Measurements from ENCODE around the gene LRRC17. TPM values are rescaled to one million over a fixed set of nuclear protein-coding genes. Genes with fewer than 3 reads are reported as not detected.

The LRRC17 gene
- total RNA-seq: 12.7 and 24.5 TPM in 2 replicates

GRCh38 chr7:102912742-102913141 is at the start of gene LRRC17:
Gene LRRC17, plus strand, starts transcription at chr7:102913000. Its CDS starts 20,914 bp downstream, at chr7:102933914.
- no peak for DNase-seq (ENCODE audit: low read depth, low spot score)

- no peak for DNase-seq (ENCODE audit: low read depth, low spot score)
These were observed 47.8 kb upstream of the LRRC17 start for GRCh38 chr7:102864958-102865357.

GRCh38 chr7:102866535-102867215 is 46.1 kb upstream of the LRRC17 start:
- DNase-seq (ENCODE audit: low read depth, low spot score): no peak

- no peak for DNase-seq (ENCODE audit: low read depth, low spot score)
These were observed 43.6 kb upstream of the LRRC17 start for GRCh38 chr7:102869195-102869594.

- DNase-seq (ENCODE audit: low read depth, low spot score): peak; percentile 96
These were observed 40.3 kb upstream of the LRRC17 start for GRCh38 chr7:102872460-102872859.

- DNase-seq (ENCODE audit: low read depth, low spot score): no peak
These were observed 39.2 kb upstream of the LRRC17 start for GRCh38 chr7:102873470-102874165.

GRCh38 chr7:102874166-102874829 is 38.5 kb upstream of the LRRC17 start:
- DNase-seq (ENCODE audit: low read depth, low spot score): peak; percentile 84

- no peak for DNase-seq (ENCODE audit: low read depth, low spot score)
These were observed 37.8 kb upstream of the LRRC17 start for GRCh38 chr7:102874966-102875365.

GRCh38 chr7:102875700-102876295 is 37.0 kb upstream of the LRRC17 start:
- DNase-seq (ENCODE audit: low read depth, low spot score): peak; percentile 91

GRCh38 chr7:102883098-102883860 is 29.5 kb upstream of the LRRC17 start:
- no peak for DNase-seq (ENCODE audit: low read depth, low spot score)

- DNase-seq (ENCODE audit: low read depth, low spot score): no peak
These were observed 24.1 kb upstream of the LRRC17 start for GRCh38 chr7:102888561-102889233.

- DNase-seq (ENCODE audit: low read depth, low spot score): no peak
These were observed 22.9 kb upstream of the LRRC17 start for GRCh38 chr7:102889851-102890250.

GRCh38 chr7:102890292-102890970 is 22.4 kb upstream of the LRRC17 start:
- no peak for DNase-seq (ENCODE audit: low read depth, low spot score)

GRCh38 chr7:102890971-102891692 is 21.7 kb upstream of the LRRC17 start:
- no peak for DNase-seq (ENCODE audit: low read depth, low spot score)

- no peak for DNase-seq (ENCODE audit: low read depth, low spot score)
These were observed 21.0 kb upstream of the LRRC17 start for GRCh38 chr7:102891693-102892261.

GRCh38 chr7:102892631-102893278 is 20.0 kb upstream of the LRRC17 start:
- no peak for DNase-seq (ENCODE audit: low read depth, low spot score)

GRCh38 chr7:102895602-102896001 is 17.2 kb upstream of the LRRC17 start:
- DNase-seq (ENCODE audit: low read depth, low spot score): no peak

- DNase-seq (ENCODE audit: low read depth, low spot score): no peak
These were observed 16.2 kb upstream of the LRRC17 start for GRCh38 chr7:102896585-102896984.

GRCh38 chr7:102897211-102897631 is 15.6 kb upstream of the LRRC17 start:
- no peak for DNase-seq (ENCODE audit: low read depth, low spot score)
